Right lobe of liver (tissue), 6 donors: ENCODE data around the gene AKAP13. TPM values are rescaled to one million over a fixed set of nuclear protein-coding genes. Genes with fewer than 3 reads are reported as not detected.

Experiments used
- ATAC-seq, 4 donors: fragments of 200-7000 bp; cut with Tn5 transposase; one replicate each; pipeline ENCODE4 v1.9.1; 2020; ENCODE audit warnings: mild to moderate bottlenecking in 4 of 4, moderate library complexity in 4 of 4
- DNase-seq, 3 donors: peaks; one replicate each; pipeline ENCODE4 v3.0.0-alpha.2; 2020
- H3K27ac ChIP-seq, 3 donors: fragments of 200-600 bp; one replicate each; pipeline ENCODE4 v1.8.0; 2022
- H3K27me3 ChIP-seq, 2 donors: fragments of 200-600 bp; one replicate each; pipeline ENCODE4 v1.8.0; 2022
- H3K36me3 ChIP-seq, 4 donors: fragments of 200-600 bp; sonication (generic) in 1 of 4; one replicate each; pipeline versions ENCODE4 v1.5.1 to v1.8.0; 2017 to 2022; ENCODE audit warnings: control low read depth in 1 of 4
- H3K4me1 ChIP-seq, 4 donors: fragments of 200-600 bp; sonication (generic) in 1 of 4; one replicate each; pipeline versions ENCODE4 v1.5.1 to v1.8.0; 2017 to 2022; ENCODE audit warnings: control low read depth in 1 of 4
- H3K4me3 ChIP-seq, 3 donors: fragments of 200-600 bp; one replicate each; pipeline ENCODE4 v1.8.0; 2022
- H3K9me3 ChIP-seq, 4 donors: fragments of 200-600 bp; sonication (generic) in 1 of 4; one replicate each; pipeline versions ENCODE4 v1.5.1 to v1.8.0; 2017 to 2022; ENCODE audit warnings: control low read depth in 1 of 4
- CTCF ChIP-seq, 4 donors: fragments of 200-600 bp in 3 of 4; fragments of 450-650 bp in 1 of 4; IDR thresholded peaks; one replicate each; pipeline versions ENCODE4 v1.5.1 to v1.8.0; 2016 to 2022; ENCODE audit warnings: antibody characterized with exemption in 4 of 4, mild to moderate bottlenecking in 2 of 4
- POLR2A ChIP-seq: fragments of 450-650 bp; IDR thresholded peaks from one replicate; pipeline ENCODE4 v1.6.1; 2017; ENCODE audit warnings: antibody characterized with exemption, mild to moderate bottlenecking
- WGBS: methylation state at CpG from one replicate; pipeline ENCODE4 v1.1.6; 2018; ENCODE audit warnings: low coverage, low lambda C conversion rate; ENCODE audit not compliant: insufficient coverage; ENCODE audit errors: missing lambda C conversion rate; 5-methylcytosine and 5-hydroxymethylcytosine counted together
- intact Hi-C, 2 donors: fragments of 100-400 bp; cut with DNase I; formaldehyde crosslinking; loops; one replicate each; pipeline versions ENCODE4 v1.11.2 to v1.14.1; 2022
- total RNA-seq, 6 experiments: library from RNA; depleted of rRNA in 2 of 6; stranded (reverse); fragments of >200 nt in 2 of 6; fragmentation: NEBNext Ultra II Directional in 3 of 6; extraction: Animal tissue kit (Norgen Biotek cat#: 25700) in 3 of 6; gene quantifications; one replicate each; pipeline versions ENCODE4 v1.1.0 to v1.2.4, GENCODE V29; 2016 to 2023
- donor health status: DM: no; HTN: yes; CAD: no.
- donor health status: DM: no; HTN: no; CAD: no.
- donor health status: DM: no; HTN: no; CAD: no.
- donor health status: DM: no; HTN: yes; CAD: no.
- donor health status: DM: no; HTN: yes; CAD: no.

The AKAP13 gene
- total RNA-seq, 6 experiments from 2014 or later = 50.1 to 73.1 (median 63.9) TPM

- Histone ChIP-seq H3K4me1 (no peaks in the 10 kb centered on the region), H3K27me3 (no peaks in the 10 kb centered on the region), H3K27ac (no peak overlapping the region), H3K9me3 (no peaks in the 10 kb centered on the region), H3K4me3 (no peak overlapping the region), H3K36me3 (no peaks in the 10 kb centered on the region)
- ATAC-seq (no peak), DNase-seq (no peak)
- intact Hi-C loops = no loop called here
- 13% methylated on average over 1 of the region's 2 CpGs for WGBS
- TF ChIP-seq CTCF (IDR thresholded peaks at IDR 0.05) (no peak), POLR2A (no peak)
Measured at GRCh38 chr15:85550283-85550682, 169.9 kb downstream of the AKAP13 start.

- Histone ChIP-seq H3K27ac (no peak overlapping the region), H3K36me3 (no peaks in the 10 kb centered on the region), H3K9me3 (no peaks in the 10 kb centered on the region), H3K4me1 (no peaks in the 10 kb centered on the region), H3K27me3 (no peaks in the 10 kb centered on the region), H3K4me3 (no peak overlapping the region)
- WGBS = 50% methylated on average over 3 of the region's 3 CpGs
- TF ChIP-seq POLR2A (no peak), CTCF (IDR thresholded peaks at IDR 0.05) (no peak)
- intact Hi-C loops = no loop called here
- no peak for DNase-seq
- peak in 2 of 4 donors; percentile 40 to 41 for ATAC-seq
Measured at GRCh38 chr15:85551221-85551832, 170.9 kb downstream of the AKAP13 start.

- DNase-seq (no peak), ATAC-seq (peak; percentile 31 to 70 (median 50))
- TF ChIP-seq POLR2A (no peak), CTCF (IDR thresholded peaks at IDR 0.05) (no peak)
- Histone ChIP-seq H3K27ac (no peak overlapping the region), H3K4me1 (no peaks in the 10 kb centered on the region), H3K4me3 (no peak overlapping the region), H3K36me3 (no peaks in the 10 kb centered on the region), H3K27me3 (no peaks in the 10 kb centered on the region), H3K9me3 (no peaks in the 10 kb centered on the region)
- WGBS = 68% methylated on average over 6 of the region's 7 CpGs
- intact Hi-C loops = no loop called here
Measured at GRCh38 chr15:85554852-85555521, 174.6 kb downstream of the AKAP13 start.

GRCh38 chr15:85555875-85556617 is 175.6 kb downstream of the AKAP13 start:
- intact Hi-C loops = no loop called here
- H3K9me3 ChIP-seq = no peaks in the 10 kb centered on the region
- no peak overlapping the region for H3K4me3 ChIP-seq
- 77% methylated on average over 4 of the region's 5 CpGs for WGBS
- ATAC-seq = no peak
- no peaks in the 10 kb centered on the region for H3K4me1 ChIP-seq
- H3K27ac ChIP-seq = no peak overlapping the region
- TF ChIP-seq CTCF (IDR thresholded peaks at IDR 0.05) = no peak
- TF ChIP-seq POLR2A = no peak
- DNase-seq = no peak
- H3K36me3 ChIP-seq = no peaks in the 10 kb centered on the region
- H3K27me3 ChIP-seq = no peaks in the 10 kb centered on the region
